HG02885 (cell line): ENCODE data around the gene ARFRP1.
A peak's percentile ranks its signal among the peaks of the same experiment; 100 is the strongest.

Source experiments
- ATAC-seq: cut with Tn5 transposase; IDR thresholded peaks from one replicate; pipeline ENCODE4 v1.9.1; 2021; ENCODE audit warnings: mild to moderate bottlenecking; ENCODE audit not compliant: unreplicated experiment, poor library complexity

Gene ARFRP1

GRCh38 chr20:63744158-63744557, 36.4 kb upstream of the ARFRP1 start:
- ATAC-seq = no peak

GRCh38 chr20:63743210-63743970, 35.6 kb upstream of the ARFRP1 start:
- ATAC-seq = no peak

- ATAC-seq = no peak
Measured at GRCh38 chr20:63742381-63743024, 34.7 kb upstream of the ARFRP1 start.

GRCh38 chr20:63741676-63742380, 34.1 kb upstream of the ARFRP1 start:
- no peak for ATAC-seq

- ATAC-seq = no peak
Measured at GRCh38 chr20:63741354-63741675, 33.5 kb upstream of the ARFRP1 start.

- ATAC-seq = no peak
Measured at GRCh38 chr20:63740627-63741353, 33.0 kb upstream of the ARFRP1 start.

- peak; percentile 27 for ATAC-seq
Measured at GRCh38 chr20:63740070-63740626, 32.4 kb upstream of the ARFRP1 start.

- peak; percentile 67 for ATAC-seq
Measured at GRCh38 chr20:63739130-63740069, 31.6 kb upstream of the ARFRP1 start, which contains the start of gene SLC2A4RG. Gene SLC2A4RG (plus strand): TSS chr20:63739776. CDS start chr20:63739913, 137 bp downstream.

GRCh38 chr20:63738687-63739129, 30.9 kb upstream of the ARFRP1 start:
- ATAC-seq = no peak

- ATAC-seq = no peak
Measured at GRCh38 chr20:63737945-63738686, 30.3 kb upstream of the ARFRP1 start.

- no peak for ATAC-seq
Measured at GRCh38 chr20:63737695-63737944, 29.8 kb upstream of the ARFRP1 start.

- no peak for ATAC-seq
Measured at GRCh38 chr20:63736893-63737694, 29.3 kb upstream of the ARFRP1 start.

- ATAC-seq = no peak
Measured at GRCh38 chr20:63735859-63736718, 28.3 kb upstream of the ARFRP1 start, which contains the start of gene LIME1. Gene LIME1 (plus strand): TSS chr20:63736664. CDS start chr20:63737550, 886 bp downstream.

- no peak for ATAC-seq
Measured at GRCh38 chr20:63734946-63735858, 27.4 kb upstream of the ARFRP1 start.

GRCh38 chr20:63734111-63734945, 26.6 kb upstream of the ARFRP1 start:
- no peak for ATAC-seq
